K562 (cell line): ENCODE results near the gene C17orf113. TPM values are rescaled to one million over a fixed set of nuclear protein-coding genes. Genes with fewer than 3 reads are reported as not detected.

Experiments
- BRD4 ChIP-seq: fragments of 200-600 bp; sonication (generic); IDR thresholded peaks from 2 replicates; pipeline ENCODE4 v1.6.1; 2017; ENCODE audit warnings: inconsistent platforms
- CBX1 ChIP-seq: sonication (generic); IDR thresholded peaks from 2 replicates; pipeline ENCODE4 v1.6.1; 2016; ENCODE audit warnings: antibody characterized with exemption, low read depth, mild to moderate bottlenecking
- CCNT2 ChIP-seq: IDR thresholded peaks from 2 replicates; pipeline ENCODE4 v1.6.1; 2011; ENCODE audit warnings: borderline replicate concordance, low read depth, mild to moderate bottlenecking, moderate library complexity, mixed read lengths, low read length; ENCODE audit not compliant: insufficient read length; ENCODE audit errors: extremely low read depth
- DIDO1 ChIP-seq: fragments of 450-650 bp; IDR thresholded peaks from 2 replicates; pipeline ENCODE4 v1.6.1; 2016; ENCODE audit warnings: low read depth, missing biosample characterization, missing genetic modification characterization
- EHMT2 ChIP-seq: fragments of 450-650 bp; IDR thresholded peaks from 2 replicates; pipeline ENCODE4 v1.6.1; 2018; ENCODE audit warnings: antibody characterized with exemption
- EP400 ChIP-seq: fragments of 450-650 bp; IDR thresholded peaks from 2 replicates; pipeline ENCODE4 v1.6.1; 2017; ENCODE audit warnings: antibody characterized with exemption, mild to moderate bottlenecking, moderate library complexity
- JUND ChIP-seq, 2 experiments: IDR thresholded peaks; 2 replicates in 1 of 2; 3 replicates in 1 of 2; pipeline ENCODE4 v1.6.1; 2011; ENCODE audit warnings: borderline replicate concordance in 2 of 2, low read depth in 2 of 2, low read length in 2 of 2, improper control_type of control experiment in 1 of 2, missing biosample characterization in 1 of 2, missing genetic modification characterization in 1 of 2, missing genetic modification reagents in 1 of 2
- KDM5B ChIP-seq: fragments of 200-600 bp; sonication (generic); IDR thresholded peaks from 2 replicates; pipeline ENCODE4 v1.6.1; 2012; ENCODE audit warnings: low read depth, mild to moderate bottlenecking, moderate library complexity, low read length, control low read depth, inconsistent platforms; ENCODE audit not compliant: insufficient replicate concordance
- MTA3 ChIP-seq: fragments of 450-650 bp; formaldehyde crosslinking; IDR thresholded peaks from 2 replicates; pipeline ENCODE4 v1.6.1; 2017; ENCODE audit warnings: mild to moderate bottlenecking, borderline replicate concordance
- POU5F1 ChIP-seq: fragments of 150-350 bp; IDR thresholded peaks from 2 replicates; pipeline ENCODE4 v1.6.1; 2014; ENCODE audit warnings: borderline replicate concordance, low read length, low read depth, mild to moderate bottlenecking; ENCODE audit not compliant: partially characterized antibody
- SP2 ChIP-seq: IDR thresholded peaks from 2 replicates; pipeline ENCODE4 v1.6.1; 2011; ENCODE audit warnings: mild to moderate bottlenecking, low read depth, low read length, moderate library complexity; ENCODE audit not compliant: poor library complexity, severe bottlenecking; ENCODE audit errors: extremely low read depth
- ZNF143 ChIP-seq: sonication (generic); formaldehyde crosslinking; IDR thresholded peaks from 2 replicates; pipeline ENCODE4 v1.9.0; 2022; ENCODE audit warnings: mild to moderate bottlenecking, missing genetic modification reagents
- ZNF311 ChIP-seq: fragments of 250-450 bp; sonication (Bioruptor Pico); IDR thresholded peaks from 2 replicates; pipeline ENCODE4 v1.4.0; 2020; ENCODE audit warnings: mild to moderate bottlenecking, moderate library complexity
- ZNF318 ChIP-seq, 2 experiments: fragments of 450-650 bp; IDR thresholded peaks; 2 replicates each; pipeline ENCODE4 v1.6.1; 2016; ENCODE audit warnings: mild to moderate bottlenecking in 2 of 2, borderline replicate concordance in 1 of 2, low read depth in 1 of 2, moderate library complexity in 1 of 2
- ZNF436 ChIP-seq: fragments of 250-450, 450-650 bp; sonication (Bioruptor Pico); formaldehyde crosslinking; IDR thresholded peaks from 2 replicates; pipeline ENCODE4 v1.7.0; 2020; ENCODE audit warnings: mild to moderate bottlenecking
- ZNF707 ChIP-seq: fragments of 250-450 bp; sonication (Bioruptor Pico); conservative IDR thresholded peaks from 2 replicates; pipeline ENCODE4 v1.8.0; 2022; ENCODE audit warnings: inconsistent platforms, mild to moderate bottlenecking, moderate library complexity
- polyA plus RNA-seq, 8 experiments: library from polyadenylated mRNA; depleted of rRNA in 4 of 8; stranded (reverse) in 5 of 8; unstranded in 3 of 8; fragments of >200 nt; fragmentation: Nextera tagmentation in 2 of 8; fragmentation: Illumina TruSeq in 1 of 8; extraction: Ambion mirVana in 2 of 8; extraction: Trizol in 1 of 8; gene quantifications; 2 replicates each; pipeline versions ENCODE4 v1.2.1 to v1.2.3, GENCODE V29; 2011 to 2014; ENCODE audit warnings: inconsistent platforms in 1 of 8, missing spikeins in 1 of 8
- total RNA-seq, 7 experiments: library from RNA; depleted of rRNA in 6 of 7; stranded (reverse); fragments of >200 nt in 6 of 7; fragmentation: Illumina TruSeq in 2 of 7; extraction: Trizol in 2 of 7; gene quantifications; 2 replicates each; pipeline versions ENCODE4 v1.2.1 to v1.2.3, GENCODE V29; 2011 to 2021; ENCODE audit warnings: low replicate concordance in 1 of 7
- TF ChIP-seq, protein P1 (sequence below): sonication (generic); formaldehyde crosslinking; IDR thresholded peaks from 2 replicates; pipeline ENCODE4 v1.8.0; 2022; ENCODE audit warnings: missing genetic modification reagents, mild to moderate bottlenecking, moderate library complexity, borderline replicate concordance

Gene C17orf113
- total and polyA plus RNA-seq, 9 of the 15 experiments (the other 6 are each of a cell fraction or from before 2014, with no cell fraction given), result 0.10 to 1.2 (median 0.31) TPM

DNA sequence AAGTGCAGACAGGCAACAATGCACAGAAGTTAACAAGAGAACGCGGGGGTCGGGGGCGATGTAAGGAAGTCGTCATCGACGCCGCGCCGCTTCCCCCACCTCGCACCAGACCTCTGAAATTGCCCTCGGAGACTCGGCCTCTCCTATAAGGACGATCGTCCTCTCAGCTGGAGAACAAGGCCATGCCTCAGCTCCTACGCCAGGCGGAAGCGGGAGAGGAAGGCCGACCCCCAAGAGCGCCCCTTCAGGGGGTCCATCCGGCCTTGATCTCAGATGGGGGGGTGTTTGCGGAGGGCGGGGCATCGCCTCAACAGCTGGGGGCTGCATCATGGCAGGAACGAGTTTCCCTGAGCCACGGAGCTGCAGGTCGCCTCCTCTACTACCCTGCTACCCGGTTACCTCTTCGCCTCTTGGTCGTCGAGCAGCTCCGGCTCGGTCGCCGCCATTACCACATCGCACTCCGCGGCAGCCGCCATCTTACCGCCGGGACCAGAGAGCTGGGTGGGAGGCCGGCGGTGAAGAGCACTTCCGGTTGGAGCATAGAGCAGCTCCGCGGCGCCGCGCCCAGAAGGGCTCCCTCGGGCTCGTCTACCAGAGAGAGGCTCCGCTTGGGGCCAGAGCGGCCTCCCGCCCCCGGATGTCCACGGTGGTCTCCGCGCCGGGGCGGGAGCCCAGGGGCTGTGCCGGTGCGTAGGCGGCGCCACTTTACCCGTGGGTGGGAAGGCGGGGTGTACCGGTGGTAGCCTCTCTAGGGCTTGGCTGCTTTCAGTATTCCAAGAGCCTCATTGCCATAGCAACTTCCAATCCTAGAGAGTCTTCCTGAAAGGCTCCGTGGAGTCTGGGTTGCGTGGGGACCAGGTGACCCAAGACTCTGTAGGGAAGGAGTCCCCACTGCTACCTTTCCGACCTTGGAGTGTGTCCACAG is 33.2 kb downstream of the C17orf113 start, which contains the start of gene DNAJC7 (continued):
- TF ChIP-seq ZNF318 (IDR thresholded peaks at IDR 0.05; ENCODE audit: borderline replicate concordance in 1 of 2, low read depth in 1 of 2) (no peak), EHMT2 (no peak), KDM5B (peak; percentile 59), ZNF707 (no peak), ZNF143 (CRISPR knock-in tag) (no peak), CBX1 (0 out of 2 replicates have a peak, but pooled peaks have one; percentile 24), BRD4 (peak; percentile 96), EP400 (peak; percentile 95), DIDO1 (tag) (0 out of 2 replicates have a peak, but pooled peaks have one; percentile 11), MTA3 (peak; percentile 86), SP2 (peak; percentile 98), ZNF436 (CRISPR knock-in tag) (no peak), POU5F1 (no peak), JUND (IDR thresholded peaks at IDR 0.05; ENCODE audit: borderline replicate concordance, low read depth, low read length) (no peak; the same call in 1 of the 2 replicates), JUND (tag; IDR thresholded peaks at IDR 0.05; ENCODE audit: borderline replicate concordance, low read depth, low read length) (no peak; the same call in 2 of the 3 replicates), CCNT2 (peak; percentile 85), ZNF311 (CRISPR knock-in tag) (no peak)
- TF ChIP-seq, protein P1, sequence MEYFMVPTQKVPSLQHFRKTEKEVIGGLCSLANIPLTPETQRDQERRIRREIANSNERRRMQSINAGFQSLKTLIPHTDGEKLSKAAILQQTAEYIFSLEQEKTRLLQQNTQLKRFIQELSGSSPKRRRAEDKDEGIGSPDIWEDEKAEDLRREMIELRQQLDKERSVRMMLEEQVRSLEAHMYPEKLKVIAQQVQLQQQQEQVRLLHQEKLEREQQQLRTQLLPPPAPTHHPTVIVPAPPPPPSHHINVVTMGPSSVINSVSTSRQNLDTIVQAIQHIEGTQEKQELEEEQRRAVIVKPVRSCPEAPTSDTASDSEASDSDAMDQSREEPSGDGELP (CRISPR knock-in tag), result peak; percentile 73
